ENCODE data around the gene TACC3. TPM values are rescaled to one million over a fixed set of nuclear protein-coding genes. Genes with fewer than 3 reads are reported as not detected.

TACC3 gene
- polyA plus RNA-seq, 4 donors: 39.7 to 52.7 (median 41.8) TPM

DNA sequence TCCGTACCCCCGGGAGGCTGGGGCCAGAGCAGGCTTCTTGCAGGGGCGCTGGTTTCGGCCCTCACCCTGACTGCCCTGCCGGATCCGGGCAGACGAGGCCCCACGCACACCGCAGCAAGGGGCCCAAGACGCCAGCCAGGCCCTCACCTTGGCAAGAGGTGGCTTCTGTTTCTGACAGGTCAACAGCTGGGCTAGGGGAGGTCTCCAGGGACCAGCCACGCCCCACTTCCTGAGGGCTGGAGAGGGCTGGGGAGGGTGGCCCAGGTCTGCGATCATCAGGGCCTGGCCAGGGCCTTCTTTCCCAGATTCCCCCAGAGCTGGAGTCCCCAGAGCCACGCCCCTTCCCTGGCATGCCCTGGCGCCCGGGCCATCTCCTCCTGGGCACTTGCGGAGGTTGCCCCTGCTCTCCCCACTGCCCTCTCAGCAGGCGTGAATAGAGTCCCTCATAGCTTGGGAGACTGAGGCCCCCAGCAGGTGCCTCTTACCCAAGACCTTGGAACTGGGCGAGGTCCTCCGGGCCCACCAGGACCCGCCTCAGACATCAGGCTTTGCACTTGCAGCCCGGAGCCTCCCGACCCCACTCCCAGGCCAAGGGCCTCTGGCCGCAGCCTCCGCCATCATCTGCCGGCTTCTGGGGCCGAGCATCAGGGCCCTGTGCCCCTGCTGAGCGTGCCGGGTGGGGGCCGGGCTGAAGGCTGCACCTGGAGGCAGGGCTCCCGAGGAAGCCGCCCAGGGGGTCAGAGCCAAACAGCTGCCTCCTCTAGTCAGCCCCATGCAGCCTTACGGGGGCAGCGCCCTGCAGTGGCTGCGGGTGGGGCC lies 65.4 kb downstream of the TACC3 start:
- DNase-seq (ENCODE audit: low read depth in 4 of 4, low spot score in 3 of 4): no peak

DNA sequence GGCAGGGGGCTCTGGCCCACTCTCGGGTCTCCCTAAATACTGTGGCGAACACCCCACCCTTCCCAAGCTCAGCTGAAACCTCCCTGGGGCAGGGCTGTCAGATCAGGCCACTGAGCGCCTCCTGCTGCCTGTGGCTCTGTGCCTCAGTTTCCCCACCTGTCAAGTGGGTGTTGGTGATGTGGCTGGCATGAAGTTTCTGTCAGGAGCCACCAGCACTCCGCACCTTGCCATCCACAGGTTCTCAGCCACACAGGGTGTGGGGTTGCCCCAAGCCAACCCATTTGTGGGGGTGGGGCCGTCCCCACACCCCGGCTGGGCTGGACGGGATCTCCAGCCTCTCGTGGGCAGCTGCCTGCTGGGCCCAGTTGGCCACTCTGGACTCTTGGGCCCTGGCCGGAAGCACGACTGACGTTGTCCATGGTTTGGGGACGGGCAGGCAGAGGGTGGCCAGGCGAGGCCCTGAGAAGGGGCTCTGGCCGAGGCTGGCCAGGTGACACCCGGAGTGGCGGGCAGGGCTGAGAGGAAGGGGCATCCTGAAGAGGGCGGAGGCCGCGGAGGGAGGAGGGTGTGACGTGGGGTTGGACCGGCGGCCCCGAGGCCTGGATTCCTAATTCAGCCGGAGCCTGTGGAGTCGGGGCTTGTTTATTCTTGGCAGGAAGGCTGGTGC lies 66.2 kb downstream of the TACC3 start:
- DNase-seq (ENCODE audit: low read depth in 4 of 4, low spot score in 3 of 4): no peak

DNA sequence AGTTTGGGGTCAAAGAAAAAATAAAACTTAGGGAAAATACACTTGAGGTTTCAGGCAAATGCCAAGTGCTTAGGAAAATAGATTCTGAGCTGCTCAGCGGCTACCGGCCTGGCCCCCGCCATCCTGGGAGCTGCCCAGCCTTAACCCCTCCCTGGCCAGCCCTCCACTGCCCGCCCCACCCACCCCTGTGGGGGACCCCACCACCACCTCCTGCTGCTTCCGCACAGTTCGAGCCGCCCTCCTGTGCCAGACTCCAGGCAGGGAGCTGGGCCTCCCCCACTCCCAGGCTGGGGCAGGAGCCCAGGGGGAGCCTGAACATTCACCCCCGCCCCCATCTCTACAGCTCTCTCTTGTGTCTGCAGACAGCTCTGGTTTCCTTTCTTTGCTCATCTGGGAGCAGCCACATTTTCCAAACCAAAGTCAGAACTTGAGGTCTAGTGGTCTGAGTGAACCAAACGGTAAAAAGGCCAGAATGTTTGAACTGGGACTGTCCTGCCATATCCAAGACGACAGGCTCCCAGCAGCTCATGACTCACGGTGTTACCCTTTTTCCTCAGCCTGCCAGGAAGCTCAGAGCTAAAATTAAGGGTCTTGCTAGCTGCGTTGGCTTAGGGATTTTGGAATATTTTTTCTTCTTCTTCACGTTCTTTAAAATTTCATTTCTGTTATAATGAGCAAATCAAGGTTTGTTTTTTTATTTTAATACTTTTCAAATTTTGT lies 67.1 kb downstream of the TACC3 start:
- DNase-seq (ENCODE audit: low read depth in 4 of 4, low spot score in 3 of 4): no peak

DNA sequence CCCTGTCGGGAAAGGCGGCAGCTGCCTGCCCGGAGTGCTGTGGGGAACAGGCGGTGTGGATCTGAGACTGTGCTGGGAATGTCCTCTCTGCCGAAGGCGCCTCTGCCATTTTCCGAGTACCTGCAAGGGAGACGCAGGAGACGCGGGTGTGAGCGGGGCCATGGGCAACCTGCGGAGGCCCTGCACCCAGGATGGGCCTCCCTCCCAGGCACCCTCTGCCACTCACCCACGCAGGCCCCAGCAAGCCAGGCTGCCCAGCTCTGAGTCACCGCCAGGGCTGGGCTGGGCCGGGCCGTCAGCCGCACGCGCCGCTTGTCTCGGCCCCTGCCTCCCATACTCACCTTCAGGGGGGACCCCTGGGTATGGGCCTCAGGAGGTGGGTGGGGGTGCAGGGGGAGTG lies 68.2 kb downstream of the TACC3 start:
- DNase-seq (ENCODE audit: low read depth in 4 of 4, low spot score in 3 of 4): no peak

DNA sequence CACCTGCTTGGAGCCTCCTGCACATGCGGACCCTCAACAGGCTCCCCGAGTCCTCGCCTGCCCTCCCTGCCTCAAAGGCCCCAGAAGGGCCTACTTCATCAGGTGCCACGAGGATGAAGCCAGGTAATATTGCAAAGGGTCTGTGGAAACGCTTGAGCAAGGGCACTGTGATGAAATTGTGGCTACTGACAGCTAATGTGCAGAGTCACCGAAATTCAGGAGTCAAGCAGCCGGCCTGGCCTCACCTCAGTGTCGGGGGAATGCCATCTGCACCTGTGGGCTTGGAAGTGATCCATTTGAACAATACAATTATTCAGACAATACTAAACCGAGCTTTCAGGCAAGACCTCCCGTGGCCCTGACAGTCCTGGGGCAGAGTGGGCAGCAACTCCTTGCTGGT lies 68.7 kb downstream of the TACC3 start:
- no peak for DNase-seq (ENCODE audit: low read depth in 4 of 4, low spot score in 3 of 4)

DNA sequence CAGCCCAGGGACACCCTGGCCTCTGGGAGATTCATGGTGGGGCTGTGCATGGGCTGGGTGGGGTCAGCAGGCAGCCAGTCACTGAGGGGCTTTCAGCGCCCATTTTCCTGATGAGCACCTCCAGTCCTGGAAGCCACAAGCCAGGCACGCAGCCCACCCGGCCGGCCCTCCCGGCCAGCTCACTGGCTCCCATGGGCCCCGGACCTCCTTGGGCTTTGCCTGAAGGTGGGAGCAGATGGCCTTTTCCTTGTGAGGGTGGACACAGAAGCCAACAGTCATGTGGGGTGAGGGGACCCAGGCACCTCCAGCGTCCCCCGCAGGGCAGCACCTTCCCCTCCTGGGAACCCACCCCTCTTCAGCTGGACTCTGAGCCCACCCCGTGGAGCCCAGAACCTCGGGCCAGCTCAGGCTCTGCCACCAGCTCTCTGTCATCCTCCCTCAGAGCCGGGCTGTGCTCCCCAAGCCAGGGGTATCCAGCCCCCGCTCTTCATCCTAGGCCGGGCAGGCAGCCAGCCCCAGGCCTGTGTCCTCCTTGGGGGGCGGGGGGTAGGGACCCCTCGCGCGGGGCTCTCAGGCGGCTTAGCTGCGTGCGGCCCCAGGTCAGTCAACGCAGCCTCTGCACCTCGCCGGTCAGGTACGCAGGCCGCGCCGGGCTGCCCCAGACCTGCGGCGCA lies 71.0 kb downstream of the TACC3 start:
- no peak for DNase-seq (ENCODE audit: low read depth in 4 of 4, low spot score in 3 of 4)

DNA sequence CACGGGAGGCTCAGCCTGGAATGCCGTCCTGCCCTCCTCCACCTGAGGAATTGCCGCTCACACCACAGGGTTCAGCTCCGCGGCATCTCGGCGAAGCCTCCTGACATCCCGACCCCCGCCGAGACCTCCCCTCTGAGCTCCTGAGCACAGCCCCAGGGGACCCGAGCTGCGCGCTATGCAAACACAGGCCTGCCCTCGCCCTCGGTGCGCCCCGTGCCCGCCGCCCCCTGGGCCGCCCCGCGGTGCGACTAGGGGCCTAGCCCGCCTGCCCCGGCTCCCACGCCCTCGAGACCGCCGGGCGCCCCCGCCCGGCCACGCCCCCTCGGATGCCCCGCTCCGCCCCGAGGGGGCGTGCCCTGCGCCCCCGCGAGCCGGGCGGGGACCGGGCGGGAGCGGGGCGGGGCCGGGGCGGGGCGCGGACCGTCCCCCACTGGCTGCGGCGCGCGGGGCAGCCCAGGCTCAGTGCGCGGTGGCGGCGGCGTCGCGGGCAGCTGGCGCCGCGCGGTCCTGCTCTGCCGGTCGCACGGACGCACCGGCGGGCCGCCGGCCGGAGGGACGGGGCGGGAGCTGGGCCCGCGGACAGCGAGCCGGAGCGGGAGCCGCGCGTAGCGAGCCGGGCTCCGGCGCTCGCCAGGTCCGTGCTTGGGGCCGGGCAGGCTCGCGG lies 71.6 kb downstream of the TACC3 start, which contains the start of gene FGFR3:
TSS of gene FGFR3 (plus strand) at position 462 of the 664 bp plus-strand sequence. CDS start 642 bp downstream, outside the sequence.
- no peak for DNase-seq (ENCODE audit: low read depth in 4 of 4, low spot score in 3 of 4)

DNA sequence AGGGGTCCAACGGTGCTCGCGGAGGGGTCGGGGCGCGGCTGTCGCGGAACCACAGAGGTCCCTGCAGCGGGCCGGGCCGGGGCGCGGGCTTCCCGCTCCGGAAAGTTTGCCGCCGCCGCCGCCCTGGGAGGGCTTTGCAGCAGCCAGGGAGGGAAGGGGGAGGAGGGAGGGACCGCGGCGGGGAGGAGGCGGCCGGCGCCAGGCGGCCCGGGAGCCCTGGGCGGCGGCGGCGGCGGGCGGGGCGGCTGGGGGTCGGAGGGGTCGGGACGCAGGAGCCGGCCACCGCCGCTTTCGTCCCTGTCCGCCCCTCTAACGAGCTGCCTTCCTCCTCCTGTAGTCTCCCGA lies 72.1 kb downstream of the TACC3 start:
- no peak for DNase-seq (ENCODE audit: low read depth in 4 of 4, low spot score in 3 of 4)

DNA sequence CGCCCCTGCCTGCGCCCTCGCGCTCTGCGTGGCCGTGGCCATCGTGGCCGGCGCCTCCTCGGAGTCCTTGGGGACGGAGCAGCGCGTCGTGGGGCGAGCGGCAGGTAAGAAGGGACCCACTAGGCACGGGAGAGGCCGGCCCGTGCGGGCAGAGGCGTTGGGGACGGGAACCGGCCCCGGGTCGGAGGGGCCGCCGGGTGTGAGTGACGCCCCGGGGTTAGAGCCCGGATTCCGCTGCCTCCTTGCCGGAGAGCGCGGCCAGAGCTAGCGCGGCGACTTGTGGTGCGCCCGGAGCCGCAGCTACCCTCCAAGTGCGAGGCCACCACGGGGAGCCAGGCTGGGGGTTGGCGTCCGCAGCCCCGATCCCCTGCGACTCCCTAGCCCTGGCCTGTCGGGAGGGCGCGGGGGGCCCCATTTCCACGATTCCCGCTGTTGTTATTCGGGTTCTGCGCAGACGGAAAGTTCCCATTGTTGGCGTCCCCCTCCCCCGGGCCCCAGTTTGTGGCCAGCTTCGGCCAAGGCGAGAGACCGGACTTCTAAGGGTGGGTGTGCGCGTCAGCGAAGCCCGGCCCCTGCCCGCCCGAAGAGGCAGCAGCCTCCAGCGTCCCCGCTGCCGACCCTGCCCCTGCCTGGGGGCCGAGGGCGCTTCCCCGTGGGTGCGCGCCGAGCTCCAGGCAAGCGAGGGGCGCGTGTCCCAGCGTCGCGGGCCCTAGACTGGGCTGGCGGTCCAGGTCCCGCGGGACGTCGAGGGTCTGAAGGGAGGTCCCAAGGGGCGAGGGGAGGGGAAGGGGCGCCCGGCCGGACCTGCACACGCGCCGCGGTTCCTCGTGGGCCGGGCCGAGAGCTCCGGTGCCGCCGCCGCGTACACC lies 72.9 kb downstream of the TACC3 start:
- no peak for DNase-seq (ENCODE audit: low read depth in 4 of 4, low spot score in 3 of 4)

Other genes starting within 250 kb of the TACC3 start
- gene FAM53A, start 37.2 kb upstream of the TACC3 start, polyA plus RNA-seq (ENCODE audit: insufficient read length in 4 of 4): 1 to 10 TPM in 3 of 4 donors, under 1 TPM in 1; 0.85 to 2.6 (median 1.5) TPM
- gene SLBP, start 9.2 kb upstream of the TACC3 start, polyA plus RNA-seq (ENCODE audit: insufficient read length in 4 of 4): 100 to 1,000 TPM in 1 of 4 donors, 10 to 100 TPM in 3; 60.9 to 106 (median 87.9) TPM
- 10 to 100 TPM; 34.4 to 52.6 (median 37.3) TPM for gene TMEM129, start 198 bp upstream of the TACC3 start, polyA plus RNA-seq (ENCODE audit: insufficient read length in 4 of 4)
- 100 to 1,000 TPM in 1 of 4 donors, 10 to 100 TPM in 2, 1 to 10 TPM in 1; 2.7 to 136 (median 75.1) TPM for gene FGFR3, start 71.8 kb downstream of the TACC3 start, polyA plus RNA-seq (ENCODE audit: insufficient read length in 4 of 4)
- gene LETM1, start 134.6 kb downstream of the TACC3 start, polyA plus RNA-seq (ENCODE audit: insufficient read length in 4 of 4): 10 to 100 TPM; 14.8 to 30.4 (median 21.2) TPM
- gene NSD2, start 149.9 kb downstream of the TACC3 start, polyA plus RNA-seq (ENCODE audit: insufficient read length in 4 of 4): 10 to 100 TPM; 73.6 to 85.8 (median 81.7) TPM